Stimulated activated CD4-positive, alpha-beta T cell treated with anti-CD3 and anti-CD28 coated beads, Interleukin-2, amount 100 ng/mL, for 4 hours (primary cell): Measurements from ENCODE around the gene NBAS.

Source experiments
- DNase-seq: peaks from one replicate; pipeline ENCODE4 v3.0.0-alpha.2; 2020; ENCODE audit warnings: low read depth

Gene NBAS

GRCh38 chr2:15591373-15591691 is 30.2 kb upstream of the NBAS start:
- DNase-seq = no peak

- no peak for DNase-seq
Observed at GRCh38 chr2:15588329-15588919, 27.3 kb upstream of the NBAS start.

GRCh38 chr2:15584767-15585469 is 23.8 kb upstream of the NBAS start:
- no peak for DNase-seq

- no peak for DNase-seq
Observed at GRCh38 chr2:15584316-15584715, 23.2 kb upstream of the NBAS start.

GRCh38 chr2:15583826-15584225 is 22.7 kb upstream of the NBAS start:
- no peak for DNase-seq

GRCh38 chr2:15582710-15583357 is 21.7 kb upstream of the NBAS start:
- no peak for DNase-seq

GRCh38 chr2:15580451-15580850 is 19.3 kb upstream of the NBAS start:
- no peak for DNase-seq

GRCh38 chr2:15579641-15580040 is 18.5 kb upstream of the NBAS start:
- no peak for DNase-seq

GRCh38 chr2:15577071-15577735 is 16.1 kb upstream of the NBAS start:
- peak; percentile 81 for DNase-seq

- no peak for DNase-seq
Observed at GRCh38 chr2:15571729-15572128, 10.6 kb upstream of the NBAS start.

- DNase-seq = no peak
Observed at GRCh38 chr2:15570104-15570503, 9.0 kb upstream of the NBAS start.

- DNase-seq = no peak
Observed at GRCh38 chr2:15568874-15569273, 7.7 kb upstream of the NBAS start.

GRCh38 chr2:15566912-15567311 is 5.8 kb upstream of the NBAS start:
- DNase-seq = no peak

- DNase-seq = no peak
Observed at GRCh38 chr2:15565994-15566671, 5.0 kb upstream of the NBAS start.

- no peak for DNase-seq
Observed at GRCh38 chr2:15565392-15565791, 4.3 kb upstream of the NBAS start.

- DNase-seq = no peak
Observed at GRCh38 chr2:15563227-15564100, 2.3 kb upstream of the NBAS start.

- no peak for DNase-seq
Observed at GRCh38 chr2:15562354-15563031, 1.4 kb upstream of the NBAS start.

- peak; percentile 18 for DNase-seq
Observed at GRCh38 chr2:15561574-15562344, 625 bp upstream of the NBAS start.

- DNase-seq = no peak
Observed at GRCh38 chr2:15560140-15560987, 770 bp downstream of the NBAS start.
